H9 (cell line): ENCODE results near the gene EEF1AKMT2. TPM values are rescaled to one million over a fixed set of nuclear protein-coding genes. Genes with fewer than 3 reads are reported as not detected.

Source experiments
- DNase-seq: peaks from one replicate; pipeline ENCODE4 v3.0.0-alpha.2; 2017
- H2AFZ ChIP-seq: one replicate; pipeline ENCODE4 v1.6.1; 2013; ENCODE audit warnings: mild to moderate bottlenecking, low read length, control low read depth, moderate library complexity
- H2AK5ac ChIP-seq: 2 replicates; pipeline ENCODE4 v1.6.1; 2013; ENCODE audit warnings: low read length, control low read depth, mixed read lengths; ENCODE audit not compliant: insufficient read length
- H2BK120ac ChIP-seq: one replicate; pipeline ENCODE4 v1.6.1; 2013; ENCODE audit warnings: low read depth, mild to moderate bottlenecking, low read length, control low read depth, inconsistent platforms; ENCODE audit not compliant: poor library complexity, severe bottlenecking
- H2BK12ac ChIP-seq: 2 replicates; pipeline ENCODE4 v1.6.1; 2013; ENCODE audit warnings: low read length, control low read depth, mixed read lengths, low read depth; ENCODE audit not compliant: insufficient read length
- H2BK15ac ChIP-seq: 2 replicates; pipeline ENCODE4 v1.6.1; 2013; ENCODE audit warnings: low read depth, low read length, control low read depth
- H2BK20ac ChIP-seq: one replicate; pipeline ENCODE4 v1.6.1; 2013; ENCODE audit warnings: low read depth, mild to moderate bottlenecking, low read length, control low read depth, inconsistent platforms; ENCODE audit not compliant: poor library complexity, severe bottlenecking
- H2BK5ac ChIP-seq: 2 replicates; pipeline ENCODE4 v1.6.1; 2013; ENCODE audit warnings: low read length, control low read depth, mixed read lengths; ENCODE audit not compliant: insufficient read length
- H3K14ac ChIP-seq: 2 replicates; pipeline ENCODE4 v1.6.1; 2013; ENCODE audit warnings: low read length, control low read depth; ENCODE audit not compliant: insufficient read depth
- H3K18ac ChIP-seq: 2 replicates; pipeline ENCODE4 v1.6.1; 2013; ENCODE audit warnings: low read depth, mild to moderate bottlenecking, mixed read lengths, low read length, control low read depth; ENCODE audit not compliant: insufficient read length
- H3K23ac ChIP-seq: 2 replicates; pipeline ENCODE4 v1.6.1; 2013; ENCODE audit warnings: low read length, control low read depth, mixed read lengths, low read depth; ENCODE audit not compliant: insufficient read length
- H3K23me2 ChIP-seq: 2 replicates; pipeline ENCODE4 v1.6.1; 2013; ENCODE audit warnings: low read depth, mild to moderate bottlenecking, mixed read lengths, low read length, control low read depth; ENCODE audit not compliant: insufficient read length, poor library complexity, severe bottlenecking
- H3K27ac ChIP-seq: 2 replicates; pipeline ENCODE4 v1.5.1; 2013; ENCODE audit warnings: low read length, control low read depth, mixed read lengths, low read depth; ENCODE audit not compliant: insufficient read length
- H3K27me3 ChIP-seq: 2 replicates; pipeline ENCODE4 v1.6.1; 2013; ENCODE audit warnings: low read length, control low read depth, inconsistent platforms; ENCODE audit not compliant: insufficient read depth
- H3K4ac ChIP-seq: 2 replicates; pipeline ENCODE4 v1.6.1; 2013; ENCODE audit warnings: low read depth, mild to moderate bottlenecking, control low read depth, inconsistent platforms, low read length, moderate library complexity
- H3K4me1 ChIP-seq: 2 replicates; pipeline ENCODE4 v1.6.1; 2013; ENCODE audit warnings: low read length, control low read depth, inconsistent platforms; ENCODE audit not compliant: insufficient read depth
- H3K4me2 ChIP-seq: 2 replicates; pipeline ENCODE4 v1.6.1; 2013; ENCODE audit warnings: low read length, control low read depth, mixed read lengths; ENCODE audit not compliant: insufficient read length, insufficient read depth
- H3K56ac ChIP-seq: 2 replicates; pipeline ENCODE4 v1.6.1; 2013; ENCODE audit warnings: low read depth, mild to moderate bottlenecking, mixed read lengths, low read length, control low read depth; ENCODE audit not compliant: insufficient read length
- H3K79me1 ChIP-seq: 2 replicates; pipeline ENCODE4 v1.6.1; 2013; ENCODE audit warnings: low read depth, mild to moderate bottlenecking, moderate library complexity, low read length, control low read depth, inconsistent platforms; ENCODE audit not compliant: insufficient read depth, poor library complexity, severe bottlenecking
- H3K79me2 ChIP-seq: 2 replicates; pipeline ENCODE4 v1.6.1; 2013; ENCODE audit warnings: low read length, control low read depth, inconsistent platforms; ENCODE audit not compliant: insufficient read depth
- H3K9ac ChIP-seq: 2 replicates; pipeline ENCODE4 v1.6.1; 2013; ENCODE audit warnings: low read length, control low read depth, mixed read lengths; ENCODE audit not compliant: insufficient read length; ENCODE audit errors: extremely low read depth
- H3K9me3 ChIP-seq: one replicate; pipeline ENCODE4 v1.6.1; 2013; ENCODE audit warnings: low read depth, low read length, inconsistent platforms; ENCODE audit not compliant: control insufficient read depth
- H3T11ph ChIP-seq: one replicate; pipeline ENCODE4 v1.6.1; 2013; ENCODE audit warnings: mild to moderate bottlenecking, low read length, control low read depth, inconsistent platforms
- H4K20me1 ChIP-seq: one replicate; pipeline ENCODE4 v1.6.1; 2013; ENCODE audit not compliant: control insufficient read depth, insufficient read length, insufficient read depth
- H4K5ac ChIP-seq: 2 replicates; pipeline ENCODE4 v1.6.1; 2013; ENCODE audit warnings: low read depth, mild to moderate bottlenecking, mixed read lengths, low read length, control low read depth; ENCODE audit not compliant: insufficient read length
- H4K8ac ChIP-seq: replicated peaks from 2 replicates; pipeline ENCODE4 v1.6.1; 2013; ENCODE audit warnings: low read length, control low read depth, mixed read lengths, low read depth; ENCODE audit not compliant: insufficient read length
- H4K91ac ChIP-seq: 2 replicates; pipeline ENCODE4 v1.6.1; 2013; ENCODE audit warnings: low read depth, mild to moderate bottlenecking, moderate library complexity, mixed read lengths, low read length, control low read depth; ENCODE audit not compliant: insufficient read length
- H3K27ac Mint-ChIP-seq, 3 experiments: 2 replicates in 2 of 3; 3 replicates in 1 of 3; pipeline ENCODE4 v1.8.0; 2020 to 2021; ENCODE audit warnings: mixed read lengths in 3 of 3, mild to moderate bottlenecking in 1 of 3, moderate library complexity in 1 of 3
- H3K27me3 Mint-ChIP-seq: 2 replicates; pipeline ENCODE4 v1.8.0; 2021; ENCODE audit warnings: low read depth, mild to moderate bottlenecking, moderate library complexity, mixed read lengths
- H3K36me3 Mint-ChIP-seq, 3 experiments: 2 replicates in 2 of 3; 3 replicates in 1 of 3; pipeline ENCODE4 v1.8.0; 2020 to 2021; ENCODE audit warnings: low read depth in 3 of 3, mixed read lengths in 3 of 3; ENCODE audit not compliant: insufficient read depth in 1 of 3
- H3K4me1 Mint-ChIP-seq, 2 experiments: 2 replicates each; pipeline ENCODE4 v1.8.0; 2020; ENCODE audit warnings: mixed read lengths in 2 of 2
- H3K4me3 Mint-ChIP-seq, 2 experiments: 2 replicates in 1 of 2; 3 replicates in 1 of 2; pipeline ENCODE4 v1.8.0; 2020 to 2021; ENCODE audit warnings: mild to moderate bottlenecking in 2 of 2, mixed read lengths in 2 of 2, moderate library complexity in 1 of 2
- H3K9me3 Mint-ChIP-seq, 2 experiments: 2 replicates in 1 of 2; 3 replicates in 1 of 2; pipeline ENCODE4 v1.8.0; 2020; ENCODE audit warnings: mild to moderate bottlenecking in 2 of 2, mixed read lengths in 2 of 2, moderate library complexity in 1 of 2
- WGBS: extraction: QIAGEN DNeasy Blood & Tissue Kit; methylation state at CpG from one replicate; pipeline ENCODE4 v1.1.7; 2013; ENCODE audit warnings: missing lambda C conversion rate, low lambda C conversion rate, mixed read lengths; ENCODE audit not compliant: insufficient read length; ENCODE audit errors: extremely low coverage; 5-methylcytosine and 5-hydroxymethylcytosine counted together
- total RNA-seq: library from RNA; stranded (reverse); gene quantifications from 2 replicates; pipeline ENCODE4 v1.2.1, GENCODE V29; 2021
- TF ChIP-seq, protein P1 (sequence below): fragments of 200-600 bp; sonication (generic); conservative IDR thresholded peaks from 3 replicates; pipeline ENCODE4 v1.8.0; 2021; ENCODE audit warnings: antibody characterized with exemption, mild to moderate bottlenecking

The EEF1AKMT2 gene
- total RNA-seq, 1 experiment from 2014 or later: 19.0 TPM

GRCh38 chr10:124755581-124755980 lies 36.1 kb downstream of the EEF1AKMT2 start:
- Histone ChIP-seq H3K18ac (no peak overlapping the region), H2BK120ac (no peak overlapping the region), H3K4me1 (peaks cover 2% of the 10 kb centered on the region; the same call in 1 of the 2 replicates), H2AK5ac (no peak overlapping the region), H4K8ac (no peak overlapping the region), H3T11ph (no peak overlapping the region), H3K23me2 (no peaks in the 10 kb centered on the region), H4K20me1 (no peaks in the 10 kb centered on the region), H3K14ac (no peak overlapping the region), H2BK12ac (no peak overlapping the region), H3K79me1 (no peaks in the 10 kb centered on the region), H3K23ac (no peak overlapping the region), H4K5ac (no peak overlapping the region), H3K27ac (no peak overlapping the region), H3K27me3 (no peaks in the 10 kb centered on the region), H3K56ac (no peak overlapping the region), H3K4ac (no peak overlapping the region), H3K4me2 (no peak overlapping the region), H3K9me3 (no peaks in the 10 kb centered on the region), H2BK5ac (no peak overlapping the region), H3K79me2 (no peaks in the 10 kb centered on the region), H3K9ac (no peak overlapping the region), H4K91ac (no peak overlapping the region), H2BK20ac (no peak overlapping the region), H2AFZ (no peak overlapping the region), H2BK15ac (no peak overlapping the region)
- Mint-ChIP-seq H3K4me3 (no peak overlapping the region), H3K36me3 (peaks cover 4 to 26% (median 21%) of the 10 kb centered on the region in 3 experiments; a peak in 5 of 7 replicates), H3K9me3 (no peaks in the 10 kb centered on the region), H3K27me3 (no peaks in the 10 kb centered on the region), H3K4me1 (peaks cover 21 to 28% of the 10 kb centered on the region in 2 experiments), H3K27ac (peak overlapping the region in 1 of 3 experiments; percentile 36; a peak in 1 of 7 replicates)
- no CpG with 5 or more reads among the region's 2 CpGs for WGBS
- TF ChIP-seq, protein P1, sequence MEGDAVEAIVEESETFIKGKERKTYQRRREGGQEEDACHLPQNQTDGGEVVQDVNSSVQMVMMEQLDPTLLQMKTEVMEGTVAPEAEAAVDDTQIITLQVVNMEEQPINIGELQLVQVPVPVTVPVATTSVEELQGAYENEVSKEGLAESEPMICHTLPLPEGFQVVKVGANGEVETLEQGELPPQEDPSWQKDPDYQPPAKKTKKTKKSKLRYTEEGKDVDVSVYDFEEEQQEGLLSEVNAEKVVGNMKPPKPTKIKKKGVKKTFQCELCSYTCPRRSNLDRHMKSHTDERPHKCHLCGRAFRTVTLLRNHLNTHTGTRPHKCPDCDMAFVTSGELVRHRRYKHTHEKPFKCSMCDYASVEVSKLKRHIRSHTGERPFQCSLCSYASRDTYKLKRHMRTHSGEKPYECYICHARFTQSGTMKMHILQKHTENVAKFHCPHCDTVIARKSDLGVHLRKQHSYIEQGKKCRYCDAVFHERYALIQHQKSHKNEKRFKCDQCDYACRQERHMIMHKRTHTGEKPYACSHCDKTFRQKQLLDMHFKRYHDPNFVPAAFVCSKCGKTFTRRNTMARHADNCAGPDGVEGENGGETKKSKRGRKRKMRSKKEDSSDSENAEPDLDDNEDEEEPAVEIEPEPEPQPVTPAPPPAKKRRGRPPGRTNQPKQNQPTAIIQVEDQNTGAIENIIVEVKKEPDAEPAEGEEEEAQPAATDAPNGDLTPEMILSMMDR: no peak
- no peak for DNase-seq
